K562 (cell line): Measurements from ENCODE around the gene SCN8A. TPM values are rescaled to one million over a fixed set of nuclear protein-coding genes. Genes with fewer than 3 reads are reported as not detected.
"Not testable (repeated sequence)": the region's sequence is repeated elsewhere in the genome, so short reads cannot be mapped to it uniquely, and the experiment has no call there.

Experiments used
- ATAC-seq: fragments of 200-7000 bp; cut with Tn5 transposase; 3 replicates; pipeline ENCODE4 v1.9.1; 2020; ENCODE audit warnings: moderate library complexity
- BruUV-seq: library from RNA; stranded (reverse); fragments of 400-500 nt; replicated peaks from 2 replicates; lab custom pipeline; 2021; lab: Mats Ljungman, UMichigan
- CTCF ChIA-PET: fragments of 300-600 bp; formaldehyde crosslinking; extraction: SDS; loops from one replicate; lab custom pipeline; 2021; ENCODE audit warnings: low intra/inter-chr PET ratio; lab: Yijun Ruan, JAX
- POLR2A ChIA-PET: fragments of 300-600, 350-650 bp; sonication (Branson Sonifier 250); formaldehyde crosslinking; extraction: SDS; loops from one replicate; lab custom pipeline; 2021; ENCODE audit warnings: antibody characterized with exemption, inconsistent platforms; lab: Yijun Ruan, JAX
- DNase-seq, 4 experiments: peaks; one replicate each; pipeline versions ENCODE4 v3.0.0 to v3.0.0-alpha.2; 2011 to 2018; ENCODE audit warnings: low spot score in 3 of 4, mixed read lengths in 3 of 4; ENCODE audit errors: extremely low read depth in 1 of 4
- FAIRE-seq: peaks from 2 replicates; lab custom pipeline; 2011; peaks lifted over from hg19 to GRCh38; lab: Jason Lieb, UNC
- H2AFZ ChIP-seq: 2 replicates; pipeline ENCODE4 v1.6.0; 2011; ENCODE audit warnings: low read depth, low read length, control low read depth, inconsistent platforms
- H3K27ac ChIP-seq: fragments of 200-600 bp; 3 replicates; pipeline ENCODE4 v1.8.0; 2011; ENCODE audit warnings: low read depth, mild to moderate bottlenecking, control low read depth, inconsistent platforms, low read length, moderate library complexity, mixed read lengths; ENCODE audit errors: extremely low read depth
- H3K27me3 ChIP-seq, 2 experiments: fragments of 300-600 bp in 1 of 2; 2 replicates in 1 of 2; 3 replicates in 1 of 2; pipeline versions ENCODE4 v1.6.0 to v1.8.0; 2011; ENCODE audit warnings: inconsistent platforms in 2 of 2, low read length in 2 of 2, mild to moderate bottlenecking in 1 of 2, mixed read lengths in 1 of 2, moderate library complexity in 1 of 2; ENCODE audit not compliant: control insufficient read depth in 2 of 2, insufficient read depth in 2 of 2
- H3K36me3 ChIP-seq: fragments of 300-600 bp; 3 replicates; pipeline ENCODE4 v1.8.0; 2011; ENCODE audit warnings: mild to moderate bottlenecking, low read length, inconsistent platforms; ENCODE audit not compliant: control insufficient read depth, insufficient read depth
- H3K4me1 ChIP-seq, 2 experiments: fragments of 200-600 bp in 1 of 2; replicated peaks in 1 of 2; 2 replicates in 1 of 2; 3 replicates in 1 of 2; pipeline versions ENCODE4 v1.5.1 to v1.8.0; 2011; ENCODE audit warnings: inconsistent platforms in 2 of 2, low read length in 2 of 2, mild to moderate bottlenecking in 1 of 2, mixed read lengths in 1 of 2, moderate library complexity in 1 of 2; ENCODE audit not compliant: control insufficient read depth in 2 of 2, insufficient read depth in 2 of 2
- H3K4me2 ChIP-seq: 2 replicates; pipeline ENCODE4 v1.6.1; 2011; ENCODE audit warnings: low read length, control low read depth, inconsistent platforms, mixed read lengths; ENCODE audit not compliant: insufficient read depth
- H3K4me3 ChIP-seq: fragments of 200-600 bp; sonication (generic), shearing (Covaris generic); 2 replicates; pipeline ENCODE4 v1.5.1; 2016; ENCODE audit warnings: control low read depth, inconsistent platforms
- H3K79me2 ChIP-seq: fragments of 200-600 bp; 3 replicates; pipeline ENCODE4 v1.8.0; 2011; ENCODE audit warnings: low read length, inconsistent platforms; ENCODE audit not compliant: control insufficient read depth, insufficient read depth
- H3K9ac ChIP-seq, 2 experiments: 2 replicates each; pipeline versions ENCODE4 v1.6.0 to v1.6.1; 2011; ENCODE audit warnings: low read depth in 2 of 2, low read length in 2 of 2, control low read depth in 1 of 2, inconsistent platforms in 1 of 2, mild to moderate bottlenecking in 1 of 2, mixed read lengths in 1 of 2; ENCODE audit not compliant: insufficient read depth in 1 of 2
- H3K9me1 ChIP-seq: one replicate; pipeline ENCODE4 v1.6.0; 2011; ENCODE audit warnings: inconsistent platforms, mild to moderate bottlenecking, low read length, moderate library complexity; ENCODE audit not compliant: control insufficient read depth, insufficient read depth
- H3K9me3 ChIP-seq: replicated peaks from 2 replicates; pipeline ENCODE4 v1.5.1; 2011; ENCODE audit warnings: low read depth, low read length, inconsistent platforms; ENCODE audit not compliant: control insufficient read depth, insufficient read depth
- H4K20me1 ChIP-seq: replicated peaks from 2 replicates; pipeline ENCODE4 v1.6.1; 2011; ENCODE audit warnings: low read length, inconsistent platforms, mixed read lengths; ENCODE audit not compliant: control insufficient read depth, insufficient read depth
- BRD4 ChIP-seq: fragments of 200-600 bp; sonication (generic); IDR thresholded peaks from 2 replicates; pipeline ENCODE4 v1.6.1; 2017; ENCODE audit warnings: inconsistent platforms
- CHD1 ChIP-seq: fragments of 200-600 bp; sonication (generic); IDR thresholded peaks from one replicate; pipeline ENCODE4 v1.6.1; 2012; ENCODE audit warnings: mild to moderate bottlenecking, moderate library complexity, low read length, inconsistent platforms
- MED1 ChIP-seq: sonication (generic); formaldehyde crosslinking; IDR thresholded peaks from 2 replicates; pipeline ENCODE4 v1.8.1; 2023; ENCODE audit warnings: missing genetic modification reagents, borderline replicate concordance
- NFE2L1 ChIP-seq: fragments of 450-650 bp; IDR thresholded peaks from 2 replicates; pipeline ENCODE4 v1.6.1; 2016; ENCODE audit warnings: missing genetic modification characterization, low read depth, mild to moderate bottlenecking, missing compliant biosample characterization, moderate library complexity, borderline replicate concordance
- NFIC ChIP-seq: fragments of 450-650 bp; IDR thresholded peaks from 2 replicates; pipeline ENCODE4 v1.6.1; 2017; ENCODE audit warnings: mild to moderate bottlenecking, inconsistent platforms
- POLR2AphosphoS2 ChIP-seq: IDR thresholded peaks from 2 replicates; pipeline ENCODE4 v1.6.1; 2012; ENCODE audit warnings: low read length, improper control_type of control experiment
- RBFOX2 ChIP-seq: fragments of 200-400 bp; formaldehyde crosslinking; IDR thresholded peaks from 2 replicates; pipeline ENCODE4 v1.6.1; 2017; ENCODE audit warnings: low read depth, mild to moderate bottlenecking, low read length, moderate library complexity
- RBM14 ChIP-seq: fragments of 200-400 bp; formaldehyde crosslinking; IDR thresholded peaks from 2 replicates; pipeline ENCODE4 v1.6.1; 2018; ENCODE audit warnings: low read depth, mild to moderate bottlenecking, low read length, moderate library complexity, borderline replicate concordance; ENCODE audit not compliant: insufficient read depth
- TRIM28 ChIP-seq: fragments of 450-650 bp; IDR thresholded peaks from 2 replicates; pipeline ENCODE4 v1.6.1; 2017
- ZNF41 ChIP-seq: fragments of 250-450 bp; sonication (Bioruptor Pico); conservative IDR thresholded peaks from 2 replicates; pipeline ENCODE4 v1.4.0; 2020; ENCODE audit warnings: mild to moderate bottlenecking
- ZNF584 ChIP-seq: fragments of 200-800 bp; sonication (Bioruptor generic); IDR thresholded peaks from 2 replicates; pipeline ENCODE4 v1.6.1; 2016; ENCODE audit warnings: low read depth, mild to moderate bottlenecking, missing genetic modification characterization, missing compliant biosample characterization
- WGBS: fragments of 100-300 bp; shearing (Covaris generic); methylation state at CpG from one replicate; pipeline ENCODE4 v1.1.6; 2016; ENCODE audit warnings: low coverage, mixed read lengths; ENCODE audit not compliant: insufficient coverage; ENCODE audit errors: missing lambda C conversion rate; 5-methylcytosine and 5-hydroxymethylcytosine counted together
- in situ Hi-C: fragments of 300-500 bp; cut with MboI; formaldehyde crosslinking; loops from 4 replicates; pipeline ENCODE4 v1.15.0; 2018; ENCODE audit warnings: inconsistent platforms, mixed read lengths
- intact Hi-C: fragments of 100-400 bp; cut with micrococcal nuclease; formaldehyde crosslinking; loops from 2 replicates; pipeline ENCODE4 v1.14.2; 2022
- polyA plus RNA-seq, 8 experiments: library from polyadenylated mRNA; depleted of rRNA in 4 of 8; stranded (reverse) in 5 of 8; unstranded in 3 of 8; fragments of >200 nt; fragmentation: Nextera tagmentation in 2 of 8; fragmentation: Illumina TruSeq in 1 of 8; extraction: Ambion mirVana in 2 of 8; extraction: Trizol in 1 of 8; gene quantifications; 2 replicates each; pipeline versions ENCODE4 v1.2.1 to v1.2.3, GENCODE V29; 2011 to 2014; ENCODE audit warnings: inconsistent platforms in 1 of 8, missing spikeins in 1 of 8
- total RNA-seq, 7 experiments: library from RNA; depleted of rRNA in 6 of 7; stranded (reverse); fragments of >200 nt in 6 of 7; fragmentation: Illumina TruSeq in 2 of 7; extraction: Trizol in 2 of 7; gene quantifications; 2 replicates each; pipeline versions ENCODE4 v1.2.1 to v1.2.3, GENCODE V29; 2011 to 2021; ENCODE audit warnings: low replicate concordance in 1 of 7
- TF ChIP-seq, protein P1 (sequence below): fragments of 150-350 bp; conservative IDR thresholded peaks from 2 replicates; pipeline ENCODE4 v1.6.1; 2014; ENCODE audit warnings: low read length

Gene SCN8A
- total and polyA plus RNA-seq, 9 of the 15 experiments (the other 6 are each of a cell fraction or from before 2014, with no cell fraction given), result 0.03 to 0.29 (median 0.15) TPM; not detected in 1

DNA sequence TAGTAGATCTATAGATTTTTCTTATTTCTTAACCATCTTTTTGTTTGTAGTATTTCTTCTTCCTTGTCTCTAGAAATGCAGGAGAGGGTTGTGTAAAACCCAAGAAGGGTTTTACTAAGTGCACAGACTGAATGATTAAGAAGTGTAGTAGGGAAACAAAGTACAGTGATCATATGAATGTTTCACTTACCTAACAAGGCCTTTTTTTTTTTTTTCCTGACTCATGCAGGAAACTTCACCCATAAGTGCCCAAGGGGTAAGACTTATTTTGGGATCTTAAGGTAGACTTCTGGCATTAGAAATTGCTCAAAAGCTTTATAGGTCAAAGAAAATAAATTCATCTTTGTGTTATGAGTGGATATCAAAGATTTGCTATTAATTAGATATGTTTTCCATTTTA, 10.2 kb downstream of the SCN8A start:
- Histone ChIP-seq H3K27me3 (no peaks in the 10 kb centered on the region), H3K4me3 (no peak overlapping the region)
- TF ChIP-seq CHD1 (no peak), ZNF584 (no peak), NFIC (no peak), TRIM28 (no peak), RBFOX2 (no peak), BRD4 (no peak), RBM14 (no peak), MED1 (no peak), NFE2L1 (no peak), POLR2AphosphoS2 (no peak), ZNF41 (CRISPR knock-in tag) (no peak)
- TF ChIP-seq, protein P1, sequence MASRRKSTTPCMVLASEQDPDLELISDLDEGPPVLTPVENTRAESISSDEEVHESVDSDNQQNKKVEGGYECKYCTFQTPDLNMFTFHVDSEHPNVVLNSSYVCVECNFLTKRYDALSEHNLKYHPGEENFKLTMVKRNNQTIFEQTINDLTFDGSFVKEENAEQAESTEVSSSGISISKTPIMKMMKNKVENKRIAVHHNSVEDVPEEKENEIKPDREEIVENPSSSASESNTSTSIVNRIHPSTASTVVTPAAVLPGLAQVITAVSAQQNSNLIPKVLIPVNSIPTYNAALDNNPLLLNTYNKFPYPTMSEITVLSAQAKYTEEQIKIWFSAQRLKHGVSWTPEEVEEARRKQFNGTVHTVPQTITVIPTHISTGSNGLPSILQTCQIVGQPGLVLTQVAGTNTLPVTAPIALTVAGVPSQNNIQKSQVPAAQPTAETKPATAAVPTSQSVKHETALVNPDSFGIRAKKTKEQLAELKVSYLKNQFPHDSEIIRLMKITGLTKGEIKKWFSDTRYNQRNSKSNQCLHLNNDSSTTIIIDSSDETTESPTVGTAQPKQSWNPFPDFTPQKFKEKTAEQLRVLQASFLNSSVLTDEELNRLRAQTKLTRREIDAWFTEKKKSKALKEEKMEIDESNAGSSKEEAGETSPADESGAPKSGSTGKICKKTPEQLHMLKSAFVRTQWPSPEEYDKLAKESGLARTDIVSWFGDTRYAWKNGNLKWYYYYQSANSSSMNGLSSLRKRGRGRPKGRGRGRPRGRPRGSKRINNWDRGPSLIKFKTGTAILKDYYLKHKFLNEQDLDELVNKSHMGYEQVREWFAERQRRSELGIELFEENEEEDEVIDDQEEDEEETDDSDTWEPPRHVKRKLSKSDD, result no peak

DNA sequence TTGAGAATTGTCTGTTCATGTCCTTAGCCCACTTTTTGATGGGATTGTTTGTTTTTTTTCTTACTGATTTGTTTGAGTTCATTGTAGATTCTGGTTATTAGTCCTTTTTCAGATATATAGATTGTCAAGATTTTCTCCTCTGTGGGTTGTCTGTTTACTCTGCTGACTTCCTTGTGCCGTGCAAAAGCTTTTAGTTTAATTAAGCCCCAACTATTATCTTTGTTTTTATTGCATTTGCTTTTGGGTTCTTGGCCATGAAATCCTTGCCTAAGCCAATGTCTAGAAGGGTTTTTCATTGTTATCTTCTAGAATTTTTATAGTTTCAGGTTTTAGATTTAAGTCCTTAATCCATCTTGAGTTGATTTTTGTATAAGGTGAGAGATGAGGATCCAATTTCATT, 14.9 kb downstream of the SCN8A start:
- H2AFZ ChIP-seq, H3K36me3 ChIP-seq, ATAC-seq, H3K9ac ChIP-seq, intact Hi-C loops, POLR2A ChIA-PET, FAIRE-seq, H3K79me2 ChIP-seq, H3K4me1 ChIP-seq, H3K27me3 ChIP-seq, BruUV-seq, H4K20me1 ChIP-seq, H3K4me2 ChIP-seq, H3K4me3 ChIP-seq, CTCF ChIA-PET, H3K27ac ChIP-seq, H3K9me3 ChIP-seq, H3K9me1 ChIP-seq, DNase-seq, in situ Hi-C loops: not testable (repeated sequence)
- 4% methylated on average over 1 of the region's 1 CpG for WGBS

More for the DNA sequence above, 10.2 kb downstream of the SCN8A start:
- H3K27ac ChIP-seq, result no peak overlapping the region
- no peak for FAIRE-seq
- no peak overlapping the region for H3K4me2 ChIP-seq
- H3K9me1 ChIP-seq, result no peaks in the 10 kb centered on the region
- in situ Hi-C loops (no loop called here), intact Hi-C loops (no loop called here)
- no peaks in the 10 kb centered on the region for H3K9me3 ChIP-seq
- H2AFZ ChIP-seq, result no peak overlapping the region
- H3K79me2 ChIP-seq, result no peaks in the 10 kb centered on the region
- H4K20me1 ChIP-seq, result no peaks in the 10 kb centered on the region; the same call in 1 of the 2 replicates
- ATAC-seq, result no peak
- H3K4me1 ChIP-seq, result no peaks in the 10 kb centered on the region
- H3K9ac ChIP-seq, result no peak overlapping the region
- DNase-seq, result no peak
- POLR2A ChIA-PET, result no interaction called here
- BruUV-seq, result no TSS peak
- CTCF ChIA-PET, result no interaction called here
- H3K36me3 ChIP-seq, result no peaks in the 10 kb centered on the region
